ENCODE measurements around the gene GPATCH8.
"Not testable (repeated sequence)": the region's sequence is repeated elsewhere in the genome, so short reads cannot be mapped to it uniquely, and the experiment has no call there.

The GPATCH8 gene

GRCh38 chr17:44394112-44394511 lies 109.1 kb downstream of the GPATCH8 start:
- DNase-seq, result not testable (repeated sequence)

GRCh38 chr17:44390250-44390870 lies 112.8 kb downstream of the GPATCH8 start:
- DNase-seq, result no peak

GRCh38 chr17:44389723-44390202 lies 113.4 kb downstream of the GPATCH8 start:
- DNase-seq, result no peak

- DNase-seq, result no peak
Measured at GRCh38 chr17:44389281-44389680, 113.9 kb downstream of the GPATCH8 start, which contains the start of gene ITGA2B. TSS of gene ITGA2B (minus strand) at chr17:44389649. CDS start at chr17:44389473, 176 bp downstream.

GRCh38 chr17:44387804-44388203 lies 115.4 kb downstream of the GPATCH8 start:
- no peak for DNase-seq

- no peak for DNase-seq
Measured at GRCh38 chr17:44386182-44386525, 117.1 kb downstream of the GPATCH8 start.

GRCh38 chr17:44385287-44386181 lies 117.7 kb downstream of the GPATCH8 start:
- peak; percentile 16 for DNase-seq

- DNase-seq, result no peak
Measured at GRCh38 chr17:44384823-44385286, 118.4 kb downstream of the GPATCH8 start.

- DNase-seq, result no peak
Measured at GRCh38 chr17:44384281-44384822, 118.9 kb downstream of the GPATCH8 start.

- DNase-seq, result no peak
Measured at GRCh38 chr17:44383861-44384260, 119.3 kb downstream of the GPATCH8 start.

GRCh38 chr17:44383363-44383762 lies 119.8 kb downstream of the GPATCH8 start:
- DNase-seq, result no peak

- DNase-seq, result no peak
Measured at GRCh38 chr17:44382917-44383316, 120.3 kb downstream of the GPATCH8 start.

GRCh38 chr17:44381810-44382305 lies 121.3 kb downstream of the GPATCH8 start:
- DNase-seq, result no peak

GRCh38 chr17:44380767-44381166 lies 122.4 kb downstream of the GPATCH8 start:
- no peak for DNase-seq

GRCh38 chr17:44379887-44380286 lies 123.3 kb downstream of the GPATCH8 start:
- DNase-seq, result no peak

GRCh38 chr17:44378171-44378705 lies 125.0 kb downstream of the GPATCH8 start:
- no peak for DNase-seq

- DNase-seq, result no peak
Measured at GRCh38 chr17:44376779-44377178, 126.4 kb downstream of the GPATCH8 start.

GRCh38 chr17:44376124-44376523 lies 127.1 kb downstream of the GPATCH8 start:
- DNase-seq, result no peak

- DNase-seq, result no peak
Measured at GRCh38 chr17:44375196-44376017, 127.8 kb downstream of the GPATCH8 start.

- no peak for DNase-seq
Measured at GRCh38 chr17:44374306-44375195, 128.7 kb downstream of the GPATCH8 start.

GRCh38 chr17:44372036-44372435 lies 131.2 kb downstream of the GPATCH8 start:
- no peak for DNase-seq

Data from kidney glomerular epithelial cell (primary cell).